ENCODE results near the gene PLEKHA4.

DNA sequence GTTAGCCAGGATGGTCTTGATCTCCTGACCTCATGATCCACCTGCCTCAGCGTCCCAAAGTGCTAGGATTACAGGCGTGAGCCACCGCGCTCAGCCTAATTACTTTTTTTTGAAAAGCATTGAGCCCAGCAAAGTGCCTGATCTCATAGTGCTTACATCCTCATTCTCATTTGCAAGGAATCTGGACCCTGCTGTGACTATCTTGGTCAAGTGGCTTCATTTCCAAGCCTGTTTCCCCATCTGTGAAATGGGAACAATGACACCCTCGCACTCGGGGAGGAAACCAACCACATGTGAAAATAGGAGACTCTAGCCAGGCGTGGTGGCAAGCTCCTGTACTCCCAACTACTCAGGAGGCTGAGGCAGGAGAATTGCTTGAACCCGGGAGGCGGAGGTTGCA, 1.6 kb upstream of the PLEKHA4 start:
- no peak for TF ChIP-seq POLR2AphosphoS5 (IDR thresholded peaks at IDR 0.05)
- TF ChIP-seq, protein P1, sequence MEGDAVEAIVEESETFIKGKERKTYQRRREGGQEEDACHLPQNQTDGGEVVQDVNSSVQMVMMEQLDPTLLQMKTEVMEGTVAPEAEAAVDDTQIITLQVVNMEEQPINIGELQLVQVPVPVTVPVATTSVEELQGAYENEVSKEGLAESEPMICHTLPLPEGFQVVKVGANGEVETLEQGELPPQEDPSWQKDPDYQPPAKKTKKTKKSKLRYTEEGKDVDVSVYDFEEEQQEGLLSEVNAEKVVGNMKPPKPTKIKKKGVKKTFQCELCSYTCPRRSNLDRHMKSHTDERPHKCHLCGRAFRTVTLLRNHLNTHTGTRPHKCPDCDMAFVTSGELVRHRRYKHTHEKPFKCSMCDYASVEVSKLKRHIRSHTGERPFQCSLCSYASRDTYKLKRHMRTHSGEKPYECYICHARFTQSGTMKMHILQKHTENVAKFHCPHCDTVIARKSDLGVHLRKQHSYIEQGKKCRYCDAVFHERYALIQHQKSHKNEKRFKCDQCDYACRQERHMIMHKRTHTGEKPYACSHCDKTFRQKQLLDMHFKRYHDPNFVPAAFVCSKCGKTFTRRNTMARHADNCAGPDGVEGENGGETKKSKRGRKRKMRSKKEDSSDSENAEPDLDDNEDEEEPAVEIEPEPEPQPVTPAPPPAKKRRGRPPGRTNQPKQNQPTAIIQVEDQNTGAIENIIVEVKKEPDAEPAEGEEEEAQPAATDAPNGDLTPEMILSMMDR (IDR thresholded peaks at IDR 0.05), result no peak
- TF ChIP-seq POLR2A (IDR thresholded peaks at IDR 0.05), result no peak
- no peak for TF ChIP-seq EP300 (IDR thresholded peaks at IDR 0.05)

Measured in suprapubic skin (tissue), 4 donors.